NOMO-1 treated with DMSO at 0.1 percent for 48 hours (cell line): ENCODE results near the gene ZNF326.
"Not testable (repeated sequence)": the region's sequence is repeated elsewhere in the genome, so short reads cannot be mapped to it uniquely, and the experiment has no call there.

Experiments used
- DNase-seq: peaks from one replicate; lab custom pipeline; 2025; ENCODE audit not compliant: unreplicated experiment; lab: John Stamatoyannopoulos, UW

The ZNF326 gene

GRCh38 chr1:89965193-89965768 is 29.6 kb upstream of the ZNF326 start:
- no peak for DNase-seq

- no peak for DNase-seq
Measured at GRCh38 chr1:89966656-89967055, 28.3 kb upstream of the ZNF326 start.

GRCh38 chr1:89971600-89971999 is 23.3 kb upstream of the ZNF326 start:
- DNase-seq, result no peak

GRCh38 chr1:89972024-89972423 is 22.9 kb upstream of the ZNF326 start:
- no peak for DNase-seq

- no peak for DNase-seq
Measured at GRCh38 chr1:89973471-89974127, 21.3 kb upstream of the ZNF326 start.

- no peak for DNase-seq
Measured at GRCh38 chr1:89974256-89974655, 20.7 kb upstream of the ZNF326 start.

- no peak for DNase-seq
Measured at GRCh38 chr1:89974696-89975470, 20.0 kb upstream of the ZNF326 start.

- peak; percentile 65 for DNase-seq
Measured at GRCh38 chr1:89975540-89976125, 19.3 kb upstream of the ZNF326 start.

GRCh38 chr1:89978755-89979154 is 16.2 kb upstream of the ZNF326 start:
- no peak for DNase-seq

- no peak for DNase-seq
Measured at GRCh38 chr1:89980605-89981004, 14.3 kb upstream of the ZNF326 start.

GRCh38 chr1:89982846-89983245 is 12.1 kb upstream of the ZNF326 start:
- DNase-seq, result not testable (repeated sequence)

- DNase-seq, result not testable (repeated sequence)
Measured at GRCh38 chr1:89984564-89985116, 10.3 kb upstream of the ZNF326 start.

- DNase-seq, result no peak
Measured at GRCh38 chr1:89986020-89986419, 8.9 kb upstream of the ZNF326 start.

- peak; percentile 75 for DNase-seq
Measured at GRCh38 chr1:89987159-89987819, 7.6 kb upstream of the ZNF326 start.

GRCh38 chr1:89989099-89989498 is 5.8 kb upstream of the ZNF326 start:
- DNase-seq, result no peak

GRCh38 chr1:89989799-89990198 is 5.1 kb upstream of the ZNF326 start:
- no peak for DNase-seq

GRCh38 chr1:89990976-89991831 is 3.7 kb upstream of the ZNF326 start:
- no peak for DNase-seq

- no peak for DNase-seq
Measured at GRCh38 chr1:89993541-89993940, 1.4 kb upstream of the ZNF326 start.

GRCh38 chr1:89994231-89994804 is 592 bp upstream of the ZNF326 start:
- DNase-seq, result no peak
